ENCODE measurements around the gene IL7R. TPM values are rescaled to one million over a fixed set of nuclear protein-coding genes. Genes with fewer than 3 reads are reported as not detected.

IL7R gene
- total and polyA plus RNA-seq, 2 experiments from 2014 or later, result not detected

- H3K4me1 ChIP-seq (ENCODE audit: low read depth), result peaks cover 4% of the 10 kb centered on the region
- no peaks in the 10 kb centered on the region for H3K9me3 ChIP-seq (ENCODE audit: low read depth)
- no peaks in the 10 kb centered on the region for H3K27me3 ChIP-seq
- H3K27ac ChIP-seq, result no peak overlapping the region
- no peak overlapping the region for H3K4me3 ChIP-seq
- no peak for DNase-seq (ENCODE audit: low read depth in 1 of 2, low spot score in 1 of 2)
- no peaks in the 10 kb centered on the region for H3K36me3 ChIP-seq
- TF ChIP-seq CTCF (IDR thresholded peaks at IDR 0.05; ENCODE audit: low read depth, low read length), result no peak
These were observed 44.4 kb downstream of the IL7R start for GRCh38 chr5:35900972-35901695.

GRCh38 chr5:35902046-35902672, 45.5 kb downstream of the IL7R start:
- TF ChIP-seq CTCF (IDR thresholded peaks at IDR 0.05; ENCODE audit: low read depth, low read length), result no peak
- Histone ChIP-seq H3K4me1 (ENCODE audit: low read depth) (peaks cover 4% of the 10 kb centered on the region), H3K36me3 (no peaks in the 10 kb centered on the region)

GRCh38 chr5:35903631-35904203, 47.0 kb downstream of the IL7R start:
- H3K4me1 ChIP-seq (ENCODE audit: low read depth), result peaks cover 4% of the 10 kb centered on the region
- H3K36me3 ChIP-seq, result no peaks in the 10 kb centered on the region
- TF ChIP-seq CTCF (IDR thresholded peaks at IDR 0.05; ENCODE audit: low read depth, low read length), result no peak
- H3K27ac ChIP-seq, result no peak overlapping the region
- no peaks in the 10 kb centered on the region for H3K27me3 ChIP-seq
- H3K4me3 ChIP-seq, result no peak overlapping the region
- no peaks in the 10 kb centered on the region for H3K9me3 ChIP-seq (ENCODE audit: low read depth)
- DNase-seq (ENCODE audit: low read depth in 1 of 2, low spot score in 1 of 2), result no peak

More at GRCh38 chr5:35902046-35902672, 45.5 kb downstream of the IL7R start:
- peak in 1 of 2 donors; percentile 7 for DNase-seq (ENCODE audit: low read depth in 1 of 2, low spot score in 1 of 2)
- Histone ChIP-seq H3K27ac (no peak overlapping the region), H3K27me3 (no peaks in the 10 kb centered on the region), H3K4me3 (no peak overlapping the region), H3K9me3 (ENCODE audit: low read depth) (no peaks in the 10 kb centered on the region)

- Histone ChIP-seq H3K27ac (no peak overlapping the region), H3K27me3 (no peaks in the 10 kb centered on the region), H3K36me3 (no peaks in the 10 kb centered on the region), H3K4me1 (ENCODE audit: low read depth) (peaks cover 4% of the 10 kb centered on the region), H3K4me3 (no peak overlapping the region), H3K9me3 (ENCODE audit: low read depth) (no peaks in the 10 kb centered on the region)
- TF ChIP-seq CTCF (IDR thresholded peaks at IDR 0.05; ENCODE audit: low read depth, low read length), result no peak
- DNase-seq (ENCODE audit: low read depth in 1 of 2, low spot score in 1 of 2), result no peak
These were observed 47.9 kb downstream of the IL7R start for GRCh38 chr5:35904443-35905132.

GRCh38 chr5:35908228-35908627, 51.5 kb downstream of the IL7R start:
- Histone ChIP-seq H3K4me3 (no peak overlapping the region), H3K9me3 (ENCODE audit: low read depth) (no peaks in the 10 kb centered on the region), H3K27ac (no peak overlapping the region), H3K4me1 (ENCODE audit: low read depth) (no peaks in the 10 kb centered on the region), H3K27me3 (no peaks in the 10 kb centered on the region), H3K36me3 (no peaks in the 10 kb centered on the region)
- no peak for TF ChIP-seq CTCF (IDR thresholded peaks at IDR 0.05; ENCODE audit: low read depth, low read length)
- no peak for DNase-seq (ENCODE audit: low read depth in 1 of 2, low spot score in 1 of 2)

All from cardiac muscle cell (in vitro differentiated cells and primary cell).